ENCODE measurements around the gene CRYGC. TPM values are rescaled to one million over a fixed set of nuclear protein-coding genes. Genes with fewer than 3 reads are reported as not detected.
A peak's percentile ranks its signal among the peaks of the same experiment; 100 is the strongest.
"Not testable (repeated sequence)": the region's sequence is repeated elsewhere in the genome, so short reads cannot be mapped to it uniquely, and the experiment has no call there.

The CRYGC gene
- polyA plus RNA-seq, 3 donors from 2014 or later = not detected

DNA sequence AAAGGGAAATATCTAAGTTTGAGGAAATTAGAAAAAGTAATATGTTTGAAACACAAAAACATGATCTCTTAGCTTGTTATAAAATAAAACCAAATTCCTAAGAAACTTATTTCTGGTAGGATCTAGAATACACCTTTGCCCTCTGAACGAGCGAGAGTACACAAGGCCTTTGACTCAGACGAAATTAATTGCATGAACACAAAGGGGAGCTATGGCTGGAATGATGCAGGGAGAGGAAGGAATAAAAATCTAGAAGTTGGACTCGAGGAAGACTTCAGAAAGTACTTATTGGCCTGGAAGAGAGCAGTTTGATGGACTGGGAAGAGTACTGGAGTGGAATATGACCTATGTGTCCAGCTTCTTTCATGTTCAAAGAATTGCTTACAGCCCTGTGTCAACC is 4.4 kb downstream of the CRYGC start:
- Mint-ChIP-seq H3K27ac (no peak overlapping the region), H3K27me3 (ENCODE audit: low read depth in 3 of 3) (peaks cover 5 to 14% (median 7%) of the 10 kb centered on the region in 3 donors), H3K36me3 (no peaks in the 10 kb centered on the region), H3K9me3 (no peaks in the 10 kb centered on the region), H3K4me1 (peaks cover 8 to 11% of the 10 kb centered on the region in 2 donors), H3K4me3 (no peak overlapping the region)
- DNase-seq = no peak

DNA sequence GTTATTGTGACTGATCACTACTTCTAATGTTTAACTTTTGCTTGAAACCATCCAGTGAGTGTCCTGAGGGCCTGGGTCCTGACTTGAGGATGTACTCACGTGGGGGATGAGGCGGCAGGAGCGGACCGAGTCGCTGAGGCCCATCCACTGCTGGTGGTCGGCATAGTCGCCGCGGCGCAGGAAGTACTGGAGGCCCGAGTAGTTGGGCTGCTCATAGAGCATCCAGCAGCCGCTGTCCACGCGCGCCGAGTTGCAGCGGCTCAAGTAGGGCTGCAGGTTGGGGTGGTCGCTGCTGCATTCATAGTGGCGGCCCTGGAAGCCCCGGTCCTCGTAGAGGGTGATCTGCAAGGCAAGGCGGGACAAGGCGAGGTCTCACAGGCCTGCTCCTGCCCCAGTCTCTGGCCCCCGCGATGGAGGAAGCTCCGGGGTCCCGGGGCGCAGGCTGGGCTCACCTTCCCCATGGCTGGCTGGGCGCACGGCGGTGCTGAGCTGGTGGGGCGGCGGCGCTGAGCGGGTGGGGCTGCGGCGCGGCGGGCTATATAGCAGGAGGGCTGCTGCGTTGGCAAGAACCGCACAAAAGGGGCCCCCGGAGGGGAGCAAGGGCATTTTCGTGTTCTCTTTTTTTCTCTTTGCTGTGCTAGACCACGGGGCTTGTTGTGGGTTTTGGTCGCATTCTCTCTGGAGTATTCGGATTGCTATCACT is 5.5 kb downstream of the CRYGC start, which contains the start of gene CRYGD:
TSS of gene CRYGD (minus strand) at position 512 of the 703 bp plus-strand sequence. CDS start at position 461, 51 bp downstream.
- Mint-ChIP-seq H3K4me1 (peaks cover 8 to 11% of the 10 kb centered on the region in 2 donors), H3K27me3 (ENCODE audit: low read depth in 3 of 3) (peaks cover 5 to 14% (median 7%) of the 10 kb centered on the region in 3 donors), H3K4me3 (peak within 1 kb of the TSS in 3 of 5 donors; percentile 22 to 68 (median 44))
- DNase-seq = peak in 2 of 3 donors; percentile 2 to 6
- H3K9me3 Mint-ChIP-seq, H3K27ac Mint-ChIP-seq, H3K36me3 Mint-ChIP-seq: not testable (repeated sequence)

DNA sequence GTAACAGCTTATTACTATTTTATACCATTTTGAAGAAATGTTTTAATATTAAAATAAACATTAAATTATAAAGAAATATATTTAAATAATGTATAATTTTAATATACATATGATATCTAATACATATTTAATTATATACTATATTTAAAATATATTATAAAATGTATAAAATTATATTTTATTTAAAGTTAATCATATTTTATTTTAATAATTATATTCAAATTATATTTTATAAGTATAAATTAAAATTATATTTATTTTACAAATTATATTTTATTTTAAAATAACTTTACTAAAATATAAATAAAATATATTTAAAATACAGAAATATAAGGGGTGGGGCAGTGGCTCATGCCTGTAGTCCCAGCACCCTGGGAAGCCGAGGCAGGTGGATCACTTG is 7.4 kb downstream of the CRYGC start:
- H3K36me3 Mint-ChIP-seq = no peaks in the 10 kb centered on the region
- no peak overlapping the region for H3K27ac Mint-ChIP-seq
- no peak for DNase-seq
- H3K9me3 Mint-ChIP-seq = no peaks in the 10 kb centered on the region
- H3K27me3 Mint-ChIP-seq (ENCODE audit: low read depth in 3 of 3) = peaks cover 5 to 13% (median 9%) of the 10 kb centered on the region in 3 donors
- H3K4me3 Mint-ChIP-seq = no peak overlapping the region
- peaks cover 8 to 11% of the 10 kb centered on the region in 2 donors for H3K4me1 Mint-ChIP-seq

DNA sequence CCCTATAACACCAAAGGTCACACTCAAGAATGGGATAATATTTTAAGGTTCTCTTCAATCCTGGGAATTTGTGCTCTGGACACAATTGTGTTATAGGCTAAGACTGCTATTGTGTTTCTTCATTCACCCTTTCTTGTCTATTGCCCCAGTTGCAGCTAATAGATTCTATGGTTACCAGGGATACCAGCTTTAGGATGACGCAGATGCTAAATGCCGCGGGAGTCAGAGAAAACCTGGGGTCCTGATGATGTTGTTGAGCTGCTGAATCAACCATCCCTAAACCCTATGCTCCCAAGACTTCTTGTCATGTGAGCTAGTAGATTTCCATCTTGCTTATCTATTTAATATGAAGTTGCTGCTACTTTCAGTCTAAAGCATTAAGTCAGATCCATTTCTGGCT is 10.7 kb downstream of the CRYGC start:
- Mint-ChIP-seq H3K27ac (no peak overlapping the region), H3K4me1 (peaks cover 3% of the 10 kb centered on the region in 2 donors), H3K9me3 (no peaks in the 10 kb centered on the region), H3K36me3 (no peaks in the 10 kb centered on the region), H3K27me3 (ENCODE audit: low read depth in 3 of 3) (peaks cover 0 to 3% (median 2%) of the 10 kb centered on the region in 3 donors), H3K4me3 (no peak overlapping the region)
- DNase-seq = no peak

GRCh38 chr2:208117390-208117789 is 12.2 kb downstream of the CRYGC start:
- DNase-seq; H3K9me3 Mint-ChIP-seq; H3K27ac Mint-ChIP-seq; H3K27me3 Mint-ChIP-seq (ENCODE audit: low read depth in 3 of 3); H3K4me1 Mint-ChIP-seq; H3K4me3 Mint-ChIP-seq; H3K36me3 Mint-ChIP-seq: not testable (repeated sequence)

- Mint-ChIP-seq H3K27ac (no peak overlapping the region), H3K27me3 (ENCODE audit: low read depth in 3 of 3) (peaks cover 0 to 6% (median 5%) of the 10 kb centered on the region in 3 donors), H3K36me3 (no peaks in the 10 kb centered on the region), H3K9me3 (no peaks in the 10 kb centered on the region), H3K4me3 (no peak overlapping the region), H3K4me1 (no peaks in the 10 kb centered on the region)
- no peak for DNase-seq
Observed at GRCh38 chr2:208112969-208113368, 16.7 kb downstream of the CRYGC start.

- H3K27ac Mint-ChIP-seq; H3K4me3 Mint-ChIP-seq; H3K36me3 Mint-ChIP-seq; H3K9me3 Mint-ChIP-seq; H3K27me3 Mint-ChIP-seq (ENCODE audit: low read depth in 3 of 3); DNase-seq; H3K4me1 Mint-ChIP-seq: not testable (repeated sequence)
Observed at GRCh38 chr2:208112273-208112745, 17.3 kb downstream of the CRYGC start.

DNA sequence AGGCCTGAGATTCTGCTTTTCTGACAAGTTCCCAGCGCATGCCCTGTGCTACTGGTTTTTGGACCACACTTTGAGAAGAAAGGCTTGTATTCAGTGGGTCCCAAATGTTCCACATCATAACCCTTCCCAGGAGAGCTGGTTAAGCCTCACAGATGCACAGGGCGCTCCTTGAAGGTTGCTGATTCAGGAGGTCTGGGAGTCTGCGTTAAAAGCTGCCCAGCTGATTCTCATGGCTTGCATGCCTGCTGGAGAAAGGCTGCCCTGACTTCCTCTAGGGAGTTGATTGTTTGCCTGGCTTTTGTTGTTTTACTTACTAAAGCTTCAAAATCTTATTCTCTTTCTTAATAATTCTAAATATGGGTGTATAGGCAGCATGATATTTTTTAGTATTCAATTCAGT is 26.0 kb downstream of the CRYGC start:
- Mint-ChIP-seq H3K9me3 (no peaks in the 10 kb centered on the region), H3K4me3 (no peak overlapping the region), H3K27ac (no peak overlapping the region), H3K4me1 (peaks cover 28 to 32% of the 10 kb centered on the region in 2 donors), H3K27me3 (ENCODE audit: low read depth in 3 of 3) (peaks cover 5 to 17% (median 6%) of the 10 kb centered on the region in 3 donors), H3K36me3 (peaks cover 0 to 5% (median 0%) of the 10 kb centered on the region in 3 donors)
- DNase-seq = no peak

DNA sequence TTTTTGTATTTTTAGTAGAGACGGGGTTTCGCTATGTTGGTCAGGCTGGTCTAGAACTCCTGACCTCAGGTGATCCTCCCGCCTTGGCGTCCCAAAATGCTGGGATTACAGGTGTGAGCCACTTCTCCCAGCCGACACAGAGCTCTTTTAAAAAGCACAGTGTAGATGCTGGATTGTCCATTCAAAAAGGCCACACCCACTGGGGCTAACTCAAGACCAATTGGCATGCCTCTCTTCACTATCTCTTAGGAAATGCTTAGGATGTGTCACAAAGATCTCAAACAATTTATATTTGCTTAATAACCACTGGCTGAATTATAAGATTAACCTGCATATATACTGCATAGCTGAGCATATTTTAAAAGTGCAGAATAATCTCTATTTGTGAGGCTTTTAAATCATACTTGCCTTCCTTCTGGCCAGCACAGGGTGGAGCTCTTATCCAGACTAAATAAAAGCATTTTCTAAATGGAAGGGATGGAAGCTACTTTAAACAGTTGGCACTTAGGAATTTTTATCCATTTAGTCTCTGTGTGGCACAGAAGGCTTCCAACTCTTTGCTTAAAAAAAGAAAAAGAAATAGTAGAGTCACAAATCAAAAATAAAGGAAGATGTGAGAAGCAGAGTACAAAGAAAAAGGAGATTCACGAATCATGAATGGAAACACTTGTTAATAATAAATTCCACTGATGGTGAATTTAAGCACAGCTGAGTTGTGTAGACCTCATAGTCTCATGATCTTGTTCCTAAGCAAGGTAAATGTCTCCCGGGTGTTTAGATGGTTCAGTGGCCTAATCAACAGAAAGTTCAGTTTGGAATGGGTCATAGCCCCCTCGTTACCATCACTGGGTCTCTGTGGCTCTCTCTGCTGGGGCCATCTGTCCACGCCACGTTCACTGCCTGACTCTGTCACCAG is 27.7 kb downstream of the CRYGC start:
- Mint-ChIP-seq H3K36me3 (peaks cover 0 to 5% (median 0%) of the 10 kb centered on the region in 3 donors), H3K27ac (peak overlapping the region in 2 of 6 donors; percentile 6 to 43), H3K4me3 (peak overlapping the region in 3 of 5 donors; percentile 28 to 45 (median 33)), H3K9me3 (no peaks in the 10 kb centered on the region), H3K4me1 (peaks cover 28 to 32% of the 10 kb centered on the region in 2 donors), H3K27me3 (ENCODE audit: low read depth in 3 of 3) (peaks cover 5 to 16% (median 6%) of the 10 kb centered on the region in 3 donors)
- no peak for DNase-seq

- no peak for DNase-seq
- Mint-ChIP-seq H3K27ac (peak overlapping the region in 5 of 6 donors; percentile 3 to 77 (median 31)), H3K4me1 (peaks cover 28 to 32% of the 10 kb centered on the region in 2 donors), H3K36me3 (peaks cover 0 to 5% (median 0%) of the 10 kb centered on the region in 3 donors), H3K9me3 (no peaks in the 10 kb centered on the region), H3K27me3 (ENCODE audit: low read depth in 3 of 3) (peaks cover 5 to 13% (median 6%) of the 10 kb centered on the region in 3 donors), H3K4me3 (peak overlapping the region; percentile 61 to 76 (median 73))
Observed at GRCh38 chr2:208099682-208100470, 29.8 kb downstream of the CRYGC start.

DNA sequence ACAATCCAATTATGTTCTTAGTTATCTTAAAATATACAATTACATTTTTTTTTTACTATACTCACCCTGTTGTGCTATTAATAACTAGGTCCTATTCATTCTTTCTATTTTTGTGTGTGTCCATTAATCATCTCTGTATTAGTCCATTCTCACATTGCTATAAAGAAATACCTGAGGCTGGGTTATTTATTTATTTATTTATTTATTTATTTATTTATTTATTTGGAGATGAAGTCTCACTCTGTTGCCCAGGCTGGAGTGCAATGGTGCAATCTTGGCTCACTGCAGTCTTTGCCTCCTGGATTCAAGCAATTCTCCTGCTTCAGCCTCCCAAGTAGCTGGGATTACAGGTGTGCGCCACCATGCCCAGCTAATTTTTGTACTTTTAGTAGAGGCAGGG is 30.9 kb downstream of the CRYGC start:
- not testable (repeated sequence) for H3K36me3 Mint-ChIP-seq, H3K27ac Mint-ChIP-seq, H3K4me3 Mint-ChIP-seq, H3K9me3 Mint-ChIP-seq, DNase-seq
- peaks cover 5 to 13% (median 7%) of the 10 kb centered on the region in 3 donors for H3K27me3 Mint-ChIP-seq (ENCODE audit: low read depth in 3 of 3)
- H3K4me1 Mint-ChIP-seq = peaks cover 28 to 32% of the 10 kb centered on the region in 2 donors

- H3K4me3 Mint-ChIP-seq = no peak overlapping the region
- H3K9me3 Mint-ChIP-seq = no peaks in the 10 kb centered on the region
- H3K36me3 Mint-ChIP-seq = peaks cover 0 to 5% (median 0%) of the 10 kb centered on the region in 3 donors
- no peak for DNase-seq
- H3K4me1 Mint-ChIP-seq = peaks cover 28 to 32% of the 10 kb centered on the region in 2 donors
- H3K27ac Mint-ChIP-seq = no peak overlapping the region
- H3K27me3 Mint-ChIP-seq (ENCODE audit: low read depth in 3 of 3) = peaks cover 5 to 13% (median 7%) of the 10 kb centered on the region in 3 donors
Observed at GRCh38 chr2:208098267-208098666, 31.4 kb downstream of the CRYGC start.

DNA sequence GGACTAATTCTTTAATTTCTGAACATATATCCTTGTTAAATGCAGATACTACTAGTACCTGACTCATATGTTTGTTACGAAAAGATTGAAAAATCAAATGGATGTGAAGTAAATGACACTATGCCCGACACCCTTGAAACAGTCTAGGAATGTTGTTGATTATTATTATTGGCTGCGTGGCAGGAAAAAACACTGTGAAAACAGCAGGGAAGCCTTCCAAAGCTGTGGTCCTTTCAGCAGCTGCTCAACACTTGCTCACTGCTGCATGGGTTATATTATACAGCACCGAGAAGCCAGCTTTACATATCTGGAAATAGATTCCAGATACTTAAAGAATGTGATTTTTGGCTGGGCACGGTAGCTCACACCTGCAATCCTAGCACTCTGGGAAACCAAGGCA is 31.8 kb downstream of the CRYGC start:
- peaks cover 0 to 5% (median 0%) of the 10 kb centered on the region in 3 donors for H3K36me3 Mint-ChIP-seq
- no peak overlapping the region for H3K4me3 Mint-ChIP-seq
- no peaks in the 10 kb centered on the region for H3K9me3 Mint-ChIP-seq
- peaks cover 28 to 32% of the 10 kb centered on the region in 2 donors for H3K4me1 Mint-ChIP-seq
- H3K27me3 Mint-ChIP-seq (ENCODE audit: low read depth in 3 of 3) = peaks cover 5 to 13% (median 7%) of the 10 kb centered on the region in 3 donors
- H3K27ac Mint-ChIP-seq = no peak overlapping the region
- no peak for DNase-seq
